Suprapubic skin (tissue), 4 donors: ENCODE results near the gene STIM1. TPM values are rescaled to one million over a fixed set of nuclear protein-coding genes. Genes with fewer than 3 reads are reported as not detected.

ENCODE experiments used
- DNase-seq, 2 donors: peaks; one replicate each; pipeline ENCODE4 v3.0.0-alpha.2; 2019; ENCODE audit warnings: low spot score in 2 of 2
- H3K27ac ChIP-seq: fragments of 200-600 bp; sonication (generic); one replicate; pipeline ENCODE4 v1.5.1; 2019
- H3K27me3 ChIP-seq: fragments of 200-600 bp; sonication (generic); one replicate; pipeline ENCODE4 v1.5.1; 2019
- H3K36me3 ChIP-seq: fragments of 200-600 bp; sonication (generic); one replicate; pipeline ENCODE4 v1.5.1; 2019
- H3K4me1 ChIP-seq: fragments of 200-600 bp; sonication (generic); one replicate; pipeline ENCODE4 v1.5.1; 2019
- H3K4me3 ChIP-seq: fragments of 200-600 bp; sonication (generic); one replicate; pipeline ENCODE4 v1.5.1; 2019; ENCODE audit warnings: mild to moderate bottlenecking
- H3K9me3 ChIP-seq: fragments of 200-600 bp; sonication (generic); one replicate; pipeline ENCODE4 v1.5.1; 2019
- EP300 ChIP-seq: sonication (generic); formaldehyde crosslinking; IDR thresholded peaks from one replicate; pipeline ENCODE4 v1.6.1; 2017; ENCODE audit warnings: antibody characterized with exemption
- POLR2A ChIP-seq, 2 donors: fragments of 450-650 bp; IDR thresholded peaks; one replicate each; pipeline ENCODE4 v1.6.1; 2017; ENCODE audit warnings: antibody characterized with exemption in 2 of 2, mild to moderate bottlenecking in 2 of 2, moderate library complexity in 2 of 2
- POLR2AphosphoS5 ChIP-seq, 3 donors: sonication (generic); formaldehyde crosslinking; IDR thresholded peaks; one replicate each; pipeline ENCODE4 v1.6.1; 2017; ENCODE audit warnings: antibody characterized with exemption in 3 of 3
- WGBS: methylation state at CpG from one replicate; pipeline ENCODE4 v1.1.5; 2018; 5-methylcytosine and 5-hydroxymethylcytosine counted together
- total RNA-seq, 4 donors: library from RNA; depleted of rRNA; stranded (reverse); fragments of >200 nt; gene quantifications; one replicate each; pipeline ENCODE4 v1.1.0, GENCODE V29; 2016
- TF ChIP-seq, protein P1 (sequence below), 2 donors: fragments of 200-600 bp in 1 of 2; fragments of 450-650 bp in 1 of 2; sonication (generic) in 1 of 2; IDR thresholded peaks; one replicate each; pipeline ENCODE4 v1.5.1; 2016 to 2019; ENCODE audit warnings: antibody characterized with exemption in 2 of 2, mild to moderate bottlenecking in 1 of 2, moderate library complexity in 1 of 2

STIM1 gene
- total RNA-seq, 4 donors from 2014 or later = 58.4 to 70.2 (median 60.9) TPM

DNA sequence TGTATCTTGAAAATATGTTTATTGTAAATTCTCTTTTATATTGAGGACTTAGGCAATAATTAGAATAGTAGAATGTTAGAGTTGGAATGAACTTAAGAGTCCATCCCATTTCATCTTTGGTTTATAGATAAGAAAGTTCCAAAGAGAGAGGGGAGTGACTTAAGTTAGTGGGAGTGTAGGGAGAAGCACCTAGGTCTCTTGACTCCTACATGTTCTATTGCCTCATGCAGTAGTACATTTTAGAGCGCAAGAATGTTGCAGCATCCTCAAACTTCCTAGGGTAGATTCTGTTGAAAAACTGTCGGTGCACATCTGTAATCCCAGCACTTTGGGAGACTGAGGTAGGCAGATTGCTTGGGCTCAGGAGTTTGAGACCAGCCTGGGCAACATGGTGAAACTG, 247.8 kb downstream of the STIM1 start:
- Histone ChIP-seq H3K9me3 (no peaks in the 10 kb centered on the region), H3K27ac (no peak overlapping the region), H3K4me1 (no peaks in the 10 kb centered on the region), H3K27me3 (no peaks in the 10 kb centered on the region), H3K4me3 (no peak overlapping the region), H3K36me3 (peaks cover 49% of the 10 kb centered on the region)
- no peak for DNase-seq
- WGBS = 95% methylated on average over 2 of the region's 2 CpGs
- TF ChIP-seq, protein P1, sequence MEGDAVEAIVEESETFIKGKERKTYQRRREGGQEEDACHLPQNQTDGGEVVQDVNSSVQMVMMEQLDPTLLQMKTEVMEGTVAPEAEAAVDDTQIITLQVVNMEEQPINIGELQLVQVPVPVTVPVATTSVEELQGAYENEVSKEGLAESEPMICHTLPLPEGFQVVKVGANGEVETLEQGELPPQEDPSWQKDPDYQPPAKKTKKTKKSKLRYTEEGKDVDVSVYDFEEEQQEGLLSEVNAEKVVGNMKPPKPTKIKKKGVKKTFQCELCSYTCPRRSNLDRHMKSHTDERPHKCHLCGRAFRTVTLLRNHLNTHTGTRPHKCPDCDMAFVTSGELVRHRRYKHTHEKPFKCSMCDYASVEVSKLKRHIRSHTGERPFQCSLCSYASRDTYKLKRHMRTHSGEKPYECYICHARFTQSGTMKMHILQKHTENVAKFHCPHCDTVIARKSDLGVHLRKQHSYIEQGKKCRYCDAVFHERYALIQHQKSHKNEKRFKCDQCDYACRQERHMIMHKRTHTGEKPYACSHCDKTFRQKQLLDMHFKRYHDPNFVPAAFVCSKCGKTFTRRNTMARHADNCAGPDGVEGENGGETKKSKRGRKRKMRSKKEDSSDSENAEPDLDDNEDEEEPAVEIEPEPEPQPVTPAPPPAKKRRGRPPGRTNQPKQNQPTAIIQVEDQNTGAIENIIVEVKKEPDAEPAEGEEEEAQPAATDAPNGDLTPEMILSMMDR (IDR thresholded peaks at IDR 0.05) = no peak
- no peak for TF ChIP-seq POLR2A (IDR thresholded peaks at IDR 0.05)
- no peak for TF ChIP-seq EP300
- no peak for TF ChIP-seq POLR2AphosphoS5 (IDR thresholded peaks at IDR 0.05)

DNA sequence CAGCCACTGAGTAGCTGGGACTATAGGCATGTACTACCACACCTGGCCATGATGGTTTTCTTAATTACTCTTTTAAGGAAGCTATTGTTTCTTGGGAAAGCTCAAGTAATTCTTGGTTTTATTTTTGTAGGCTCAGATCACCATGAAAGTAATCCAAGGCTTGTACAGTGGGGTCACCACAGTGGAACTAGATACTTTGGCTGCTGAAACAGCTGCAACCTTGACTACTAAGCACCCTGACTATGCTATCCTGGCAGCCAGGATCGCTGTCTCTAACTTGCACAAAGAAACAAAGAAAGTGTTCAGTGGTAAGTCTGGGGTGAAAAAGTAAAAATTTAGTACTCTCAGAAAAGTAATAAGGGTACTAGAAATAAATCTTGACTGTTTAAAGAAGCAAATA, 250.5 kb downstream of the STIM1 start:
- Histone ChIP-seq H3K4me3 (no peak overlapping the region), H3K27ac (no peak overlapping the region), H3K36me3 (peaks cover 73% of the 10 kb centered on the region), H3K27me3 (no peaks in the 10 kb centered on the region), H3K9me3 (no peaks in the 10 kb centered on the region), H3K4me1 (no peaks in the 10 kb centered on the region)
- 96% methylated on average over 1 of the region's 1 CpG for WGBS
- no peak for TF ChIP-seq POLR2AphosphoS5 (IDR thresholded peaks at IDR 0.05)
- TF ChIP-seq POLR2A (IDR thresholded peaks at IDR 0.05) = no peak
- DNase-seq = no peak

DNA sequence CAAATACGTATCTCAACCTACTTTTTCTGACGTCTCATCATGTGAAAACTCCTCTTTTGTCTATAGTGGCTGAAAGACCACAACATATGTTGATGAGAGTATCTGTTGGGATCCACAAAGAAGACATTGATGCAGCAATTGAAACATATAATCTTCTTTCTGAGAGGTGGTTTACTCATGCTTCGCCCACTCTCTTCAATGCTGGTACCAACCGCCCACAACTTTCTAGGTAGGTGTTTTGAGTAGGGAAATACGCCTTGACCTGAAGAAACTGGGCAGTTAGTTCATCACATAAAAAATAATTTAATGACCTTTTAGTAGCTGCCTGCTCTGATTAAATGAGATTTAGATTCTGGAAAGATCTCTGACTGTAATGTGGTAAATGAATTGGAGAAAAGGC, 256.4 kb downstream of the STIM1 start:
- H3K4me3 ChIP-seq = no peak overlapping the region
- H3K4me1 ChIP-seq = no peaks in the 10 kb centered on the region
- TF ChIP-seq POLR2AphosphoS5 (IDR thresholded peaks at IDR 0.05) (no peak), POLR2A (IDR thresholded peaks at IDR 0.05) (no peak), EP300 (no peak)
- TF ChIP-seq, protein P1 (IDR thresholded peaks at IDR 0.05) = no peak
- H3K27me3 ChIP-seq = no peaks in the 10 kb centered on the region
- H3K27ac ChIP-seq = no peak overlapping the region
- H3K36me3 ChIP-seq = peaks cover 86% of the 10 kb centered on the region
- DNase-seq = no peak
- H3K9me3 ChIP-seq = no peaks in the 10 kb centered on the region
- 77% methylated on average over 5 of the region's 5 CpGs for WGBS

DNA sequence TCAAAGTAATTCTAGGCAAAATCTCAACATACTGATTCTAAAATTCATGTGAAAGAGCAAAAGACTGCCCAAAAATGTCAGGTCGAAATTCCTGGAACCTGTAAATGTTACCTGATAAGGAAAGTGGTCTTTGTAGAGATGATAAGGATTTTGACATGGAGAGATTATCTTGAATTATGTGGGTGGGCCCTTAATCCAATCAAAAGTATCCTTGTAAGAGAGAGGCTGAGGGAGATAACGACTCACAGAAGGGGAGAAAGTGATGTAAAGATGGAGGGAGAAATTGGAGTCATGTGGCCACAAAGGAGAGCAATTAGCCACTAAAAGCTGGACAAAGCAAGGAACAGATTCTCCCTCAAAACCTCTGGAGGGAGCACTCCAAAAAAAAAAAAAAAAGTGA, 259.7 kb downstream of the STIM1 start:
- TF ChIP-seq, protein P1 (IDR thresholded peaks at IDR 0.05) = no peak
- TF ChIP-seq POLR2AphosphoS5 (IDR thresholded peaks at IDR 0.05) (no peak), POLR2A (IDR thresholded peaks at IDR 0.05) (no peak), EP300 (no peak)
- WGBS = 87% methylated on average over 2 of the region's 2 CpGs
- DNase-seq = no peak
- peaks cover 65% of the 10 kb centered on the region for H3K36me3 ChIP-seq
- no peaks in the 10 kb centered on the region for H3K27me3 ChIP-seq
- no peak overlapping the region for H3K4me3 ChIP-seq
- no peaks in the 10 kb centered on the region for H3K9me3 ChIP-seq
- no peak overlapping the region for H3K27ac ChIP-seq
- H3K4me1 ChIP-seq = no peaks in the 10 kb centered on the region

DNA sequence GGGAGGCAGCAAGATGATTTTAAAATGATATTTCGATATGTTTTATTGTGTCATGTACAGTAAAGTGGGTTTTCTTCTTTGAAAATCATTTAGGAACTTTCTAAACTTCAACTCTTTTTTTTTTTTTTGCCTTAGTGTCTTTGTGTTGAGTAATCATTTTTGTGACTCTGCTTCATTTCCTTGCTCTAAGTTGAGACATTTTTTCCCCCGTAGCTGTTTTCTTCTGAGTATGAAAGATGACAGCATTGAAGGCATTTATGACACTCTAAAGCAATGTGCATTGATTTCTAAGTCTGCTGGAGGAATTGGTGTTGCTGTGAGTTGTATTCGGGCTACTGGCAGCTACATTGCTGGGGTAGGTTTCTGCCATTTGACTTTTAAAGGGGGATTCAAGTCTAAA, 262.6 kb downstream of the STIM1 start:
- 73% methylated on average over 3 of the region's 3 CpGs for WGBS
- H3K4me3 ChIP-seq = no peak overlapping the region

More for the DNA sequence above, 262.6 kb downstream of the STIM1 start:
- DNase-seq = no peak
- TF ChIP-seq EP300 = no peak
- TF ChIP-seq POLR2A (IDR thresholded peaks at IDR 0.05) = no peak
- TF ChIP-seq, protein P1 (IDR thresholded peaks at IDR 0.05) = no peak
- no peak for TF ChIP-seq POLR2AphosphoS5 (IDR thresholded peaks at IDR 0.05)
- Histone ChIP-seq H3K36me3 (peaks cover 66% of the 10 kb centered on the region), H3K27me3 (no peaks in the 10 kb centered on the region), H3K4me1 (no peaks in the 10 kb centered on the region), H3K9me3 (no peaks in the 10 kb centered on the region), H3K27ac (no peak overlapping the region)
